Keratinocyte (primary cell): ENCODE results near the gene ADAMTS10.

ENCODE experiments used
- EZH2 ChIP-seq: IDR thresholded peaks from one replicate; pipeline ENCODE4 v1.6.1; 2012; ENCODE audit warnings: inconsistent platforms, mild to moderate bottlenecking, low read length, moderate library complexity
- TF ChIP-seq, protein P1 (sequence below), 3 experiments: IDR thresholded peaks in 1 of 3; conservative IDR thresholded peaks in 1 of 3; optimal IDR thresholded peaks in 1 of 3; 2 replicates in 2 of 3; 3 replicates in 1 of 3; pipeline versions ENCODE3 to v1.5.1; 2011; ENCODE audit warnings: low read length in 3 of 3, mild to moderate bottlenecking in 3 of 3, moderate library complexity in 2 of 3, control low read depth in 1 of 3, inconsistent platforms in 1 of 3; ENCODE audit not compliant: insufficient read depth in 2 of 3; ENCODE audit errors: extremely low read depth in 1 of 3

DNA sequence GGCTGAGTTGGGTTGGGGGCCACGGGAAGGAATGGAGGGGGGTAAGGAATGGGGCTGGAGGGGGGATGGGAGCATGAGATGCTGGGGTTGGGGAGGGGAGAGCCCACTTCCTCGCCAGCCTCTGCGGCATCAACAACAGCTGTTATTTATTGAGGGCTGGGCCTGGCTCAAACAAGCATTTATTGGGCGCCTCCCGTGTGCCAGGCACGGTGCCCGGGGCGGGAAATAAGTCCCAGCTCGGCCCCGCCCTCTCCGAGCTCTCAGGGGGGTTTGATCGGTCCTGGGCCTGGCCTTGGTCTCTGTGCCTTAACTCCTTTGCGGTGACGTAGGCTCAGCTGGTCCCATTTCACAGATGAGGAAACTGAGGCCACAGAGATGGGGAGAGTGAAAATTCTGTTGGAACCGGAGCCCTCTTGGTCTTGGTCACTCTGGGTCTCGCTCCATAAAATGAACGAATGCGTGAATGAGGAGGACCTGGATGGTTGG, 919 bp upstream of the ADAMTS10 start:
- TF ChIP-seq, protein P1, sequence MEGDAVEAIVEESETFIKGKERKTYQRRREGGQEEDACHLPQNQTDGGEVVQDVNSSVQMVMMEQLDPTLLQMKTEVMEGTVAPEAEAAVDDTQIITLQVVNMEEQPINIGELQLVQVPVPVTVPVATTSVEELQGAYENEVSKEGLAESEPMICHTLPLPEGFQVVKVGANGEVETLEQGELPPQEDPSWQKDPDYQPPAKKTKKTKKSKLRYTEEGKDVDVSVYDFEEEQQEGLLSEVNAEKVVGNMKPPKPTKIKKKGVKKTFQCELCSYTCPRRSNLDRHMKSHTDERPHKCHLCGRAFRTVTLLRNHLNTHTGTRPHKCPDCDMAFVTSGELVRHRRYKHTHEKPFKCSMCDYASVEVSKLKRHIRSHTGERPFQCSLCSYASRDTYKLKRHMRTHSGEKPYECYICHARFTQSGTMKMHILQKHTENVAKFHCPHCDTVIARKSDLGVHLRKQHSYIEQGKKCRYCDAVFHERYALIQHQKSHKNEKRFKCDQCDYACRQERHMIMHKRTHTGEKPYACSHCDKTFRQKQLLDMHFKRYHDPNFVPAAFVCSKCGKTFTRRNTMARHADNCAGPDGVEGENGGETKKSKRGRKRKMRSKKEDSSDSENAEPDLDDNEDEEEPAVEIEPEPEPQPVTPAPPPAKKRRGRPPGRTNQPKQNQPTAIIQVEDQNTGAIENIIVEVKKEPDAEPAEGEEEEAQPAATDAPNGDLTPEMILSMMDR (optimal IDR thresholded peaks at IDR 0.05 in 1 of 3, IDR thresholded peaks at IDR 0.05 in 1 of 3, conservative IDR thresholded peaks at IDR 0.05 in 1 of 3; ENCODE audit: extremely low read depth in 1 of 3, insufficient read depth in 2 of 3, low read length in 3 of 3): no peak
- TF ChIP-seq EZH2: no peak
